ENCODE results near the gene GPR141. TPM values are rescaled to one million over a fixed set of nuclear protein-coding genes. Genes with fewer than 3 reads are reported as not detected.

GPR141 gene
- polyA plus RNA-seq, 2 of the 4 experiments (the other 2 are of a cell fraction): 0.12 to 0.49 TPM

DNA sequence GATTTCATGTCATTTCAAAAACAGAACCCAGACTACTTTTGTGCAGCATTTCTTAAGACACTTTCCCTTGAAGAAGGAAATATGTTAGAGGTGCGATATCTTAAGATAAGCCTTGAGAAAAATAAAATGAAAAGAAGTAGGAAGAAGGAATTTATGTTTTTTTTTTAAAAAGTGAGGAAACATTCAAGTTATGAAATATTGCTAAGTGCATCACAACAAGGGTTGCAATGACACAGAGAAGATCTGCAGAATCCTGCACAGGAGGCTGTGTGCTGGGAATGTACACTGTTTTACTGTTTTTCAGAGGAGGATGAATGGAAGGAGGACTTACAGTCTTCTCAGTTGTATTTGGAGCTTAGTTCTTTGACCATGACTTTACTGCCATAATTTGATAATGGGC, 85.0 kb downstream of the GPR141 start:
- no peak for ATAC-seq
- Histone ChIP-seq H3K4me2 (no peak overlapping the region), H3K4me1 (no peaks in the 10 kb centered on the region), H3K4me3 (no peak overlapping the region), H3K9me3 (no peaks in the 10 kb centered on the region), H3K27ac (no peak overlapping the region)
- ChIA-PET POLR2A (no interaction called here), CTCF (no interaction called here)
- FAIRE-seq: no peak
- TF ChIP-seq, protein P1, sequence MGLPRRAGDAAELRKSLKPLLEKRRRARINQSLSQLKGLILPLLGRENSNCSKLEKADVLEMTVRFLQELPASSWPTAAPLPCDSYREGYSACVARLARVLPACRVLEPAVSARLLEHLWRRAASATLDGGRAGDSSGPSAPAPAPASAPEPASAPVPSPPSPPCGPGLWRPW (IDR thresholded peaks at IDR 0.05): no peak
- TF ChIP-seq CHD2 (IDR thresholded peaks at IDR 0.05; ENCODE audit: low read length, partially characterized antibody) (no peak), PHF8 (IDR thresholded peaks at IDR 0.05; ENCODE audit: borderline replicate concordance, low read depth) (no peak), NR3C1 (IDR thresholded peaks at IDR 0.05) (no peak), SREBF2 (IDR thresholded peaks at IDR 0.05) (no peak), BHLHE40 (IDR thresholded peaks at IDR 0.05; ENCODE audit: low read depth, low read length) (no peak), TFCP2L1 (CRISPR knock-in tag; IDR thresholded peaks at IDR 0.05) (no peak), GATA3 (IDR thresholded peaks at IDR 0.05; ENCODE audit: borderline replicate concordance) (no peak), HDAC2 (IDR thresholded peaks at IDR 0.05) (no peak), KDM1A (IDR thresholded peaks at IDR 0.05; ENCODE audit: low read depth) (no peak)
- TF ChIP-seq, protein P2, sequence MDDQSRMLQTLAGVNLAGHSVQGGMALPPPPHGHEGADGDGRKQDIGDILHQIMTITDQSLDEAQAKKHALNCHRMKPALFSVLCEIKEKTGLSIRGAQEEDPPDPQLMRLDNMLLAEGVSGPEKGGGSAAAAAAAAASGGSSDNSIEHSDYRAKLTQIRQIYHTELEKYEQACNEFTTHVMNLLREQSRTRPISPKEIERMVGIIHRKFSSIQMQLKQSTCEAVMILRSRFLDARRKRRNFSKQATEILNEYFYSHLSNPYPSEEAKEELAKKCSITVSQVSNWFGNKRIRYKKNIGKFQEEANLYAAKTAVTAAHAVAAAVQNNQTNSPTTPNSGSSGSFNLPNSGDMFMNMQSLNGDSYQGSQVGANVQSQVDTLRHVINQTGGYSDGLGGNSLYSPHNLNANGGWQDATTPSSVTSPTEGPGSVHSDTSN (IDR thresholded peaks at IDR 0.05): no peak
- 96% methylated on average over 1 of the region's 1 CpG for WGBS (ENCODE audit: missing lambda C conversion rate)
- no peak for DNase-seq (ENCODE audit: low read depth in 1 of 2, low spot score in 1 of 2)

DNA sequence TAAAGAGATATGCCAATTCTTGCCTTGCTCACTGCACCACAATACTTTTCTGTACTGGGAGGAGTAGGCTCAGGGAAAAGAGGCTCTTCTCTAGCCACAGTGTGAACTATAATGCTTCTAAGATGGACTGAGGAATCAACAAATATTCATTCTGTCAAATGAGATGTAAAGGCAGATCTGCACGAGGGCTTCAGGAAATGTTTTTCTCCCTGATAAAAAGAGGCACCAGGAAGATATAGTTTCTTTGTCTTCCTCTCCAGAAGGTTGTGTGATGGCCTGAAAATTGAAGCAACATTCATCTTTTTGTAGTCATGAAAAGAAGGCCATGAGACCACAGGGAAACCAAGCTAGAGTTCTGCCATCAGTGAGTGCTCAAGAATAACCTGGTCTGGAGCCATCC, 85.7 kb downstream of the GPR141 start:
- FAIRE-seq (no peak), DNase-seq (ENCODE audit: low read depth in 1 of 2, low spot score in 1 of 2) (no peak), ATAC-seq (no peak)
- Histone ChIP-seq H3K9me3 (no peaks in the 10 kb centered on the region), H3K27ac (no peak overlapping the region), H3K4me3 (no peak overlapping the region), H3K4me2 (no peak overlapping the region), H3K4me1 (no peaks in the 10 kb centered on the region)
- 19% methylated on average over 1 of the region's 1 CpG for WGBS (ENCODE audit: missing lambda C conversion rate)
- TF ChIP-seq CEBPB (IDR thresholded peaks at IDR 0.05) (no peak), CBX8 (IDR thresholded peaks at IDR 0.05) (no peak), FOSB (CRISPR knock-in tag; IDR thresholded peaks at IDR 0.05) (no peak), CHD4 (IDR thresholded peaks at IDR 0.05; ENCODE audit: borderline replicate concordance) (no peak), HOXB13 (CRISPR knock-in tag; IDR thresholded peaks at IDR 0.05; ENCODE audit: low read depth) (no peak), KDM1A (IDR thresholded peaks at IDR 0.05; ENCODE audit: low read depth) (no peak), KDM5A (IDR thresholded peaks at IDR 0.05) (no peak), TFCP2L1 (CRISPR knock-in tag; IDR thresholded peaks at IDR 0.05) (no peak)
- TF ChIP-seq, protein P3, sequence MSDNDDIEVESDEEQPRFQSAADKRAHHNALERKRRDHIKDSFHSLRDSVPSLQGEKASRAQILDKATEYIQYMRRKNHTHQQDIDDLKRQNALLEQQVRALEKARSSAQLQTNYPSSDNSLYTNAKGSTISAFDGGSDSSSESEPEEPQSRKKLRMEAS (IDR thresholded peaks at IDR 0.05): no peak
- TF ChIP-seq, protein P1 (IDR thresholded peaks at IDR 0.05): no peak
- TF ChIP-seq, protein P4, sequence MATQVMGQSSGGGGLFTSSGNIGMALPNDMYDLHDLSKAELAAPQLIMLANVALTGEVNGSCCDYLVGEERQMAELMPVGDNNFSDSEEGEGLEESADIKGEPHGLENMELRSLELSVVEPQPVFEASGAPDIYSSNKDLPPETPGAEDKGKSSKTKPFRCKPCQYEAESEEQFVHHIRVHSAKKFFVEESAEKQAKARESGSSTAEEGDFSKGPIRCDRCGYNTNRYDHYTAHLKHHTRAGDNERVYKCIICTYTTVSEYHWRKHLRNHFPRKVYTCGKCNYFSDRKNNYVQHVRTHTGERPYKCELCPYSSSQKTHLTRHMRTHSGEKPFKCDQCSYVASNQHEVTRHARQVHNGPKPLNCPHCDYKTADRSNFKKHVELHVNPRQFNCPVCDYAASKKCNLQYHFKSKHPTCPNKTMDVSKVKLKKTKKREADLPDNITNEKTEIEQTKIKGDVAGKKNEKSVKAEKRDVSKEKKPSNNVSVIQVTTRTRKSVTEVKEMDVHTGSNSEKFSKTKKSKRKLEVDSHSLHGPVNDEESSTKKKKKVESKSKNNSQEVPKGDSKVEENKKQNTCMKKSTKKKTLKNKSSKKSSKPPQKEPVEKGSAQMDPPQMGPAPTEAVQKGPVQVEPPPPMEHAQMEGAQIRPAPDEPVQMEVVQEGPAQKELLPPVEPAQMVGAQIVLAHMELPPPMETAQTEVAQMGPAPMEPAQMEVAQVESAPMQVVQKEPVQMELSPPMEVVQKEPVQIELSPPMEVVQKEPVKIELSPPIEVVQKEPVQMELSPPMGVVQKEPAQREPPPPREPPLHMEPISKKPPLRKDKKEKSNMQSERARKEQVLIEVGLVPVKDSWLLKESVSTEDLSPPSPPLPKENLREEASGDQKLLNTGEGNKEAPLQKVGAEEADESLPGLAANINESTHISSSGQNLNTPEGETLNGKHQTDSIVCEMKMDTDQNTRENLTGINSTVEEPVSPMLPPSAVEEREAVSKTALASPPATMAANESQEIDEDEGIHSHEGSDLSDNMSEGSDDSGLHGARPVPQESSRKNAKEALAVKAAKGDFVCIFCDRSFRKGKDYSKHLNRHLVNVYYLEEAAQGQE (IDR thresholded peaks at IDR 0.05): no peak
- ChIA-PET POLR2A (no interaction called here), CTCF (no interaction called here)

DNA sequence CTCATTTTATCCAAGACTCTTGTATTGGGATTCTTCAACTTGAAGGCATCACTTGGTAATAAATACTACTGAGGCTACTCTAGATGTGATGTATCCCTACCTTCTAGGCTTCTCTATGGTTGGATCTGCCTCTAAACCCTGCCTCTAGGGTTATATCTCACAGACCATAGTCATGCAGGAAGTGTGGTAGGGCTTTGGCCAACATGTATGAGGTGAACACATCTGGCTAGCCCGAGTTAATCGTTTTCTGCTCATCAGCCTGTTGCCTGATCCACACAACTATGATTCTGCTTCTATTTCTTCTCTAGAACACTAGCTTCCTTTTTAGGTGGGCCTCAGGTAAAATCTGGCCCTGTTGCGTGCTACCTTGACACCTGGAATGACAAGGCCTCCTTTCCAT, 86.2 kb downstream of the GPR141 start:
- 64% methylated on average over 3 of the region's 3 CpGs for WGBS (ENCODE audit: missing lambda C conversion rate)
- POLR2A ChIA-PET: no interaction called here
- FAIRE-seq (no peak), DNase-seq (ENCODE audit: low read depth in 1 of 2, low spot score in 1 of 2) (no peak), ATAC-seq (no peak)
- CTCF ChIA-PET: no interaction called here
- peaks cover 3% of the 10 kb centered on the region; the same call in 1 of the 3 replicates for H3K9me3 ChIP-seq
- no peaks in the 10 kb centered on the region for H3K4me1 ChIP-seq
- no peak overlapping the region for H3K27ac ChIP-seq
- H3K4me3 ChIP-seq: no peak overlapping the region
- H3K4me2 ChIP-seq: no peak overlapping the region
- no peak for TF ChIP-seq GATA3 (IDR thresholded peaks at IDR 0.05; ENCODE audit: borderline replicate concordance)
- no peak for TF ChIP-seq CBX2 (IDR thresholded peaks at IDR 0.05; ENCODE audit: borderline replicate concordance, low read depth)
- no peak for TF ChIP-seq CEBPB (IDR thresholded peaks at IDR 0.05)
- no peak for TF ChIP-seq POLR2A (IDR thresholded peaks at IDR 0.05; ENCODE audit: low read length)
- no peak for TF ChIP-seq SREBF2 (IDR thresholded peaks at IDR 0.05)
- TF ChIP-seq RNF2 (IDR thresholded peaks at IDR 0.05; ENCODE audit: borderline replicate concordance, low read depth): no peak
- no peak for TF ChIP-seq EHF (CRISPR knock-in tag; IDR thresholded peaks at IDR 0.05)
- TF ChIP-seq, protein P5, sequence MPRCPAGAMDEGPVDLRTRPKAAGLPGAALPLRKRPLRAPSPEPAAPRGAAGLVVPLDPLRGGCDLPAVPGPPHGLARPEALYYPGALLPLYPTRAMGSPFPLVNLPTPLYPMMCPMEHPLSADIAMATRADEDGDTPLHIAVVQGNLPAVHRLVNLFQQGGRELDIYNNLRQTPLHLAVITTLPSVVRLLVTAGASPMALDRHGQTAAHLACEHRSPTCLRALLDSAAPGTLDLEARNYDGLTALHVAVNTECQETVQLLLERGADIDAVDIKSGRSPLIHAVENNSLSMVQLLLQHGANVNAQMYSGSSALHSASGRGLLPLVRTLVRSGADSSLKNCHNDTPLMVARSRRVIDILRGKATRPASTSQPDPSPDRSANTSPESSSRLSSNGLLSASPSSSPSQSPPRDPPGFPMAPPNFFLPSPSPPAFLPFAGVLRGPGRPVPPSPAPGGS (IDR thresholded peaks at IDR 0.05): no peak
- TF ChIP-seq TP53 (CRISPR knock-in tag; IDR thresholded peaks at IDR 0.05): no peak
- TF ChIP-seq, protein P6, sequence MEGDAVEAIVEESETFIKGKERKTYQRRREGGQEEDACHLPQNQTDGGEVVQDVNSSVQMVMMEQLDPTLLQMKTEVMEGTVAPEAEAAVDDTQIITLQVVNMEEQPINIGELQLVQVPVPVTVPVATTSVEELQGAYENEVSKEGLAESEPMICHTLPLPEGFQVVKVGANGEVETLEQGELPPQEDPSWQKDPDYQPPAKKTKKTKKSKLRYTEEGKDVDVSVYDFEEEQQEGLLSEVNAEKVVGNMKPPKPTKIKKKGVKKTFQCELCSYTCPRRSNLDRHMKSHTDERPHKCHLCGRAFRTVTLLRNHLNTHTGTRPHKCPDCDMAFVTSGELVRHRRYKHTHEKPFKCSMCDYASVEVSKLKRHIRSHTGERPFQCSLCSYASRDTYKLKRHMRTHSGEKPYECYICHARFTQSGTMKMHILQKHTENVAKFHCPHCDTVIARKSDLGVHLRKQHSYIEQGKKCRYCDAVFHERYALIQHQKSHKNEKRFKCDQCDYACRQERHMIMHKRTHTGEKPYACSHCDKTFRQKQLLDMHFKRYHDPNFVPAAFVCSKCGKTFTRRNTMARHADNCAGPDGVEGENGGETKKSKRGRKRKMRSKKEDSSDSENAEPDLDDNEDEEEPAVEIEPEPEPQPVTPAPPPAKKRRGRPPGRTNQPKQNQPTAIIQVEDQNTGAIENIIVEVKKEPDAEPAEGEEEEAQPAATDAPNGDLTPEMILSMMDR (IDR thresholded peaks at IDR 0.05): no peak
- TF ChIP-seq, protein P2 (IDR thresholded peaks at IDR 0.05): no peak
- no peak for TF ChIP-seq NR3C1 (IDR thresholded peaks at IDR 0.05)
